Thoracic aorta (tissue), 2 donors: ENCODE measurements around the gene SMYD2. TPM values are rescaled to one million over a fixed set of nuclear protein-coding genes. Genes with fewer than 3 reads are reported as not detected.

Experiments used
- ATAC-seq: fragments of 150-250 bp; one replicate; pipeline ENCODE4 v1.8.0; 2017; ENCODE audit warnings: low read depth; ENCODE audit not compliant: insufficient number of reproducible peaks, low FRiP score
- DNase-seq: peaks from one replicate; pipeline ENCODE4 v3.0.0-alpha.2; 2020; ENCODE audit warnings: low spot score
- H3K27ac ChIP-seq, 2 donors: fragments of 200-600 bp; sonication (generic); 1 replicate in 1 of 2; 2 replicates in 1 of 2; pipeline ENCODE4 v1.5.1; 2016; ENCODE audit warnings: mild to moderate bottlenecking in 2 of 2, moderate library complexity in 2 of 2
- H3K27me3 ChIP-seq: fragments of 200-600 bp; sonication (generic); replicated peaks from 2 replicates; pipeline ENCODE4 v1.6.0; 2016; ENCODE audit warnings: mild to moderate bottlenecking; ENCODE audit not compliant: insufficient read depth
- H3K36me3 ChIP-seq: fragments of 200-600 bp; sonication (generic); one replicate; pipeline ENCODE4 v1.5.1; 2016
- H3K4me1 ChIP-seq, 2 donors: fragments of 200-600 bp; sonication (generic); 1 replicate in 1 of 2; 2 replicates in 1 of 2; pipeline versions ENCODE4 v1.5.1 to v1.6.0; 2016; ENCODE audit warnings: low read depth in 2 of 2, mild to moderate bottlenecking in 1 of 2; ENCODE audit not compliant: control insufficient read depth in 1 of 2
- H3K4me3 ChIP-seq: fragments of 200-600 bp; sonication (generic); 2 replicates; pipeline ENCODE4 v1.5.1; 2016; ENCODE audit warnings: mild to moderate bottlenecking
- H3K9me3 ChIP-seq: fragments of 200-600 bp; sonication (generic); 2 replicates; pipeline ENCODE4 v1.5.1; 2016
- CTCF ChIP-seq: fragments of 200-600 bp; sonication (generic); IDR thresholded peaks from one replicate; pipeline ENCODE4 v1.5.1; 2019; ENCODE audit warnings: antibody characterized with exemption
- total RNA-seq, 2 donors: library from RNA; depleted of rRNA; stranded (reverse); fragments of >200 nt; gene quantifications; one replicate each; pipeline versions ENCODE4 v1.1.0 to v1.2.3, GENCODE V29; 2016

SMYD2 gene
- total RNA-seq, 2 donors from 2014 or later, result 10.9 to 13.4 TPM

GRCh38 chr1:214319938-214320337 is 39.0 kb downstream of the SMYD2 start:
- H3K9me3 ChIP-seq, result no peaks in the 10 kb centered on the region
- ATAC-seq, result no peak
- H3K27me3 ChIP-seq, result no peaks in the 10 kb centered on the region
- no peaks in the 10 kb centered on the region for H3K4me1 ChIP-seq
- H3K27ac ChIP-seq, result no peak overlapping the region
- H3K4me3 ChIP-seq, result no peak overlapping the region
- DNase-seq, result no peak
- TF ChIP-seq CTCF, result no peak
- no peaks in the 10 kb centered on the region for H3K36me3 ChIP-seq

GRCh38 chr1:214321705-214322453 is 40.9 kb downstream of the SMYD2 start:
- Histone ChIP-seq H3K36me3 (no peaks in the 10 kb centered on the region), H3K4me3 (no peak overlapping the region), H3K27me3 (no peaks in the 10 kb centered on the region), H3K27ac (no peak overlapping the region), H3K4me1 (no peaks in the 10 kb centered on the region), H3K9me3 (no peaks in the 10 kb centered on the region)
- DNase-seq, result no peak
- ATAC-seq, result no peak
- TF ChIP-seq CTCF, result no peak

GRCh38 chr1:214324896-214325800 is 44.2 kb downstream of the SMYD2 start:
- peaks cover 2% of the 10 kb centered on the region for H3K36me3 ChIP-seq
- no peak overlapping the region for H3K4me3 ChIP-seq
- H3K4me1 ChIP-seq, result no peaks in the 10 kb centered on the region
- ATAC-seq (no peak), DNase-seq (no peak)
- no peak overlapping the region for H3K27ac ChIP-seq
- no peaks in the 10 kb centered on the region for H3K9me3 ChIP-seq
- H3K27me3 ChIP-seq, result no peaks in the 10 kb centered on the region
- TF ChIP-seq CTCF, result no peak

GRCh38 chr1:214326406-214326805 is 45.4 kb downstream of the SMYD2 start:
- H3K9me3 ChIP-seq, result no peaks in the 10 kb centered on the region
- no peaks in the 10 kb centered on the region for H3K4me1 ChIP-seq
- no peak overlapping the region for H3K27ac ChIP-seq
- DNase-seq (no peak), ATAC-seq (no peak)
- no peak overlapping the region for H3K4me3 ChIP-seq
- no peak for TF ChIP-seq CTCF
- no peaks in the 10 kb centered on the region for H3K27me3 ChIP-seq
- H3K36me3 ChIP-seq, result peaks cover 5% of the 10 kb centered on the region

- TF ChIP-seq CTCF, result no peak
- Histone ChIP-seq H3K27me3 (no peaks in the 10 kb centered on the region), H3K4me1 (no peaks in the 10 kb centered on the region), H3K36me3 (peaks cover 5% of the 10 kb centered on the region), H3K4me3 (no peak overlapping the region), H3K27ac (no peak overlapping the region), H3K9me3 (no peaks in the 10 kb centered on the region)
- ATAC-seq (no peak), DNase-seq (no peak)
These were observed 46.6 kb downstream of the SMYD2 start for GRCh38 chr1:214327514-214327913.
